Stimulated activated CD8-positive, alpha-beta memory T cell treated with anti-CD3 and anti-CD28 coated beads, Interleukin-7, amount 100 ng/mL, for 24 hours (primary cell): ENCODE results near the gene GOSR2.
"Not testable (repeated sequence)": the region's sequence is repeated elsewhere in the genome, so short reads cannot be mapped to it uniquely, and the experiment has no call there.

Source experiments
- DNase-seq: peaks from one replicate; pipeline ENCODE4 v3.0.0-alpha.2; 2020; ENCODE audit warnings: low read depth

The GOSR2 gene

GRCh38 chr17:46894024-46894423 lies 28.9 kb upstream of the GOSR2 start:
- DNase-seq: no peak

- DNase-seq: no peak
These were observed 28.3 kb upstream of the GOSR2 start for GRCh38 chr17:46894476-46895151.

GRCh38 chr17:46895171-46895570 lies 27.8 kb upstream of the GOSR2 start:
- DNase-seq: no peak

GRCh38 chr17:46896991-46897390 lies 26.0 kb upstream of the GOSR2 start:
- no peak for DNase-seq

- no peak for DNase-seq
These were observed 24.6 kb upstream of the GOSR2 start for GRCh38 chr17:46898364-46898763.

GRCh38 chr17:46898860-46899259 lies 24.1 kb upstream of the GOSR2 start:
- DNase-seq: no peak

GRCh38 chr17:46901291-46901690 lies 21.7 kb upstream of the GOSR2 start:
- no peak for DNase-seq

- no peak for DNase-seq
These were observed 18.9 kb upstream of the GOSR2 start for GRCh38 chr17:46903762-46904672.

- DNase-seq: no peak
These were observed 14.8 kb upstream of the GOSR2 start for GRCh38 chr17:46908068-46908737.

- DNase-seq: no peak
These were observed 12.6 kb upstream of the GOSR2 start for GRCh38 chr17:46910179-46910927.

GRCh38 chr17:46911311-46911710 lies 11.6 kb upstream of the GOSR2 start:
- no peak for DNase-seq

GRCh38 chr17:46915596-46915995 lies 7.4 kb upstream of the GOSR2 start:
- DNase-seq: no peak

- no peak for DNase-seq
These were observed 6.7 kb upstream of the GOSR2 start for GRCh38 chr17:46916211-46916610.

- no peak for DNase-seq
These were observed 6.3 kb upstream of the GOSR2 start for GRCh38 chr17:46916623-46917022.

GRCh38 chr17:46917041-46917440 lies 5.9 kb upstream of the GOSR2 start:
- DNase-seq: no peak

- DNase-seq: no peak
These were observed 5.4 kb upstream of the GOSR2 start for GRCh38 chr17:46917516-46917915.

- DNase-seq: not testable (repeated sequence)
These were observed 998 bp upstream of the GOSR2 start for GRCh38 chr17:46921962-46922361.

GRCh38 chr17:46922487-46922803 lies 515 bp upstream of the GOSR2 start:
- no peak for DNase-seq

GRCh38 chr17:46925185-46925868 lies 2.4 kb downstream of the GOSR2 start:
- no peak for DNase-seq

- no peak for DNase-seq
These were observed 5.7 kb downstream of the GOSR2 start for GRCh38 chr17:46928467-46929261.

- DNase-seq: no peak
These were observed 6.5 kb downstream of the GOSR2 start for GRCh38 chr17:46929413-46929812.
